ENCODE data around the gene LYRM9. TPM values are rescaled to one million over a fixed set of nuclear protein-coding genes. Genes with fewer than 3 reads are reported as not detected.
"Not testable (repeated sequence)": the region's sequence is repeated elsewhere in the genome, so short reads cannot be mapped to it uniquely, and the experiment has no call there.

The LYRM9 gene
- polyA plus RNA-seq, 1 donor from 2014 or later: 83.8 TPM

- H3K4me3 ChIP-seq (ENCODE audit: low read length); H3K79me2 ChIP-seq (replicated peaks; ENCODE audit: insufficient read depth, low read length); H3K9ac ChIP-seq (ENCODE audit: low read length); H3K9me3 ChIP-seq (ENCODE audit: low read length); H3K4me2 ChIP-seq (ENCODE audit: low read length); H3F3A ChIP-seq (ENCODE audit: insufficient read depth, low read length, poor library complexity, severe bottlenecking); H3K27ac ChIP-seq (ENCODE audit: low read length); H2AFZ ChIP-seq (ENCODE audit: low read depth, low read length); H3K9me2 ChIP-seq (ENCODE audit: insufficient read depth, low read length); H4K20me1 ChIP-seq (ENCODE audit: insufficient read depth); H3K27me3 ChIP-seq (ENCODE audit: insufficient read depth, low read depth, low read length); H3K36me3 ChIP-seq (ENCODE audit: insufficient read depth, low read length): not testable (repeated sequence)
Observed at GRCh38 chr17:27838607-27839006, 54.6 kb downstream of the LYRM9 start.

- not testable (repeated sequence) for H3K4me3 ChIP-seq (ENCODE audit: low read length); H3K27ac ChIP-seq (ENCODE audit: low read length); H4K20me1 ChIP-seq (ENCODE audit: insufficient read depth)
Observed at GRCh38 chr17:27837769-27838168, 55.4 kb downstream of the LYRM9 start.

DNA sequence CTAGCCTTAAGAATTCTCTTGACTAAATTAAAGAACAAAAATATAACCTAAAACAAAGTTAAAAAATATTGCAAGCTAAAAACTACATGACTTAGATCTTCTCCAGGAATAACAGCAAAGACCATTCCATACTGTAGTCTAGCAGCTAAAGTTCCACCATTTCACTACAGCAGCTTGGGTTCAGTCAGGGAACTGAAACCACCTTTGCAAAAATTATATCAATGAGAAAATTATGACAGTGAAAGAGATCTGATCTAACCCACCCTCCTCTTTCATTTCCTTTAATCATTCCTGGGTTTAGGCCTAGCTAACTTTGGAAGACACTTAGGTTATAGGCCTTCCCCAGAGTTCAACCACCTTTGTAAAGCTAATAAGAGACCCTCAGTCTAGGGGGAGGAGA, 56.5 kb downstream of the LYRM9 start:
- no peaks in the 10 kb centered on the region for H3K27me3 ChIP-seq (ENCODE audit: insufficient read depth, low read depth, low read length)
- H3K79me2 ChIP-seq (replicated peaks; ENCODE audit: insufficient read depth, low read length): no peaks in the 10 kb centered on the region
- no peaks in the 10 kb centered on the region for H3K9me3 ChIP-seq (ENCODE audit: low read length)
- no peaks in the 10 kb centered on the region for H3K36me3 ChIP-seq (ENCODE audit: insufficient read depth, low read length)
- H3K9me2 ChIP-seq (ENCODE audit: insufficient read depth, low read length): no peaks in the 10 kb centered on the region
- no peak for TF ChIP-seq POLR2AphosphoS5 (IDR thresholded peaks at IDR 0.05)
- TF ChIP-seq, protein P1, sequence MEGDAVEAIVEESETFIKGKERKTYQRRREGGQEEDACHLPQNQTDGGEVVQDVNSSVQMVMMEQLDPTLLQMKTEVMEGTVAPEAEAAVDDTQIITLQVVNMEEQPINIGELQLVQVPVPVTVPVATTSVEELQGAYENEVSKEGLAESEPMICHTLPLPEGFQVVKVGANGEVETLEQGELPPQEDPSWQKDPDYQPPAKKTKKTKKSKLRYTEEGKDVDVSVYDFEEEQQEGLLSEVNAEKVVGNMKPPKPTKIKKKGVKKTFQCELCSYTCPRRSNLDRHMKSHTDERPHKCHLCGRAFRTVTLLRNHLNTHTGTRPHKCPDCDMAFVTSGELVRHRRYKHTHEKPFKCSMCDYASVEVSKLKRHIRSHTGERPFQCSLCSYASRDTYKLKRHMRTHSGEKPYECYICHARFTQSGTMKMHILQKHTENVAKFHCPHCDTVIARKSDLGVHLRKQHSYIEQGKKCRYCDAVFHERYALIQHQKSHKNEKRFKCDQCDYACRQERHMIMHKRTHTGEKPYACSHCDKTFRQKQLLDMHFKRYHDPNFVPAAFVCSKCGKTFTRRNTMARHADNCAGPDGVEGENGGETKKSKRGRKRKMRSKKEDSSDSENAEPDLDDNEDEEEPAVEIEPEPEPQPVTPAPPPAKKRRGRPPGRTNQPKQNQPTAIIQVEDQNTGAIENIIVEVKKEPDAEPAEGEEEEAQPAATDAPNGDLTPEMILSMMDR (IDR thresholded peaks at IDR 0.05; ENCODE audit: poor library complexity, severe bottlenecking): no peak
- TF ChIP-seq TAF1 (IDR thresholded peaks at IDR 0.05; ENCODE audit: low read depth): no peak
- no peak for TF ChIP-seq REST (IDR thresholded peaks at IDR 0.05; ENCODE audit: borderline replicate concordance)
- no peak for TF ChIP-seq SMC3 (conservative IDR thresholded peaks at IDR 0.05; ENCODE audit: poor library complexity)
- TF ChIP-seq EZH2 (IDR thresholded peaks at IDR 0.05; ENCODE audit: borderline replicate concordance, insufficient read depth, low read length, poor library complexity, severe bottlenecking): no peak
- TF ChIP-seq RAD21 (conservative IDR thresholded peaks at IDR 0.05): no peak
- TF ChIP-seq MXI1 (conservative IDR thresholded peaks at IDR 0.05; ENCODE audit: poor library complexity, severe bottlenecking): no peak
- no peak overlapping the region for H3K4me3 ChIP-seq (ENCODE audit: low read length)
- no peak overlapping the region for H3K27ac ChIP-seq (ENCODE audit: low read length)
- H2AFZ ChIP-seq (ENCODE audit: low read depth, low read length): no peak overlapping the region
- H3F3A ChIP-seq (ENCODE audit: insufficient read depth, low read length, poor library complexity, severe bottlenecking): no peaks in the 10 kb centered on the region
- H3K4me2 ChIP-seq (ENCODE audit: low read length): no peak overlapping the region
- no peaks in the 10 kb centered on the region for H4K20me1 ChIP-seq (ENCODE audit: insufficient read depth)
- no peak overlapping the region for H3K9ac ChIP-seq (ENCODE audit: low read length)

More at GRCh38 chr17:27837769-27838168, 55.4 kb downstream of the LYRM9 start:
- H3K9me3 ChIP-seq (ENCODE audit: low read length); H2AFZ ChIP-seq (ENCODE audit: low read depth, low read length); H3K9me2 ChIP-seq (ENCODE audit: insufficient read depth, low read length); H3K9ac ChIP-seq (ENCODE audit: low read length); H3F3A ChIP-seq (ENCODE audit: insufficient read depth, low read length, poor library complexity, severe bottlenecking); H3K4me2 ChIP-seq (ENCODE audit: low read length); H3K36me3 ChIP-seq (ENCODE audit: insufficient read depth, low read length); H3K27me3 ChIP-seq (ENCODE audit: insufficient read depth, low read depth, low read length); H3K79me2 ChIP-seq (replicated peaks; ENCODE audit: insufficient read depth, low read length): not testable (repeated sequence)
